ENCODE results near the gene EHMT1.

Gene EHMT1

DNA sequence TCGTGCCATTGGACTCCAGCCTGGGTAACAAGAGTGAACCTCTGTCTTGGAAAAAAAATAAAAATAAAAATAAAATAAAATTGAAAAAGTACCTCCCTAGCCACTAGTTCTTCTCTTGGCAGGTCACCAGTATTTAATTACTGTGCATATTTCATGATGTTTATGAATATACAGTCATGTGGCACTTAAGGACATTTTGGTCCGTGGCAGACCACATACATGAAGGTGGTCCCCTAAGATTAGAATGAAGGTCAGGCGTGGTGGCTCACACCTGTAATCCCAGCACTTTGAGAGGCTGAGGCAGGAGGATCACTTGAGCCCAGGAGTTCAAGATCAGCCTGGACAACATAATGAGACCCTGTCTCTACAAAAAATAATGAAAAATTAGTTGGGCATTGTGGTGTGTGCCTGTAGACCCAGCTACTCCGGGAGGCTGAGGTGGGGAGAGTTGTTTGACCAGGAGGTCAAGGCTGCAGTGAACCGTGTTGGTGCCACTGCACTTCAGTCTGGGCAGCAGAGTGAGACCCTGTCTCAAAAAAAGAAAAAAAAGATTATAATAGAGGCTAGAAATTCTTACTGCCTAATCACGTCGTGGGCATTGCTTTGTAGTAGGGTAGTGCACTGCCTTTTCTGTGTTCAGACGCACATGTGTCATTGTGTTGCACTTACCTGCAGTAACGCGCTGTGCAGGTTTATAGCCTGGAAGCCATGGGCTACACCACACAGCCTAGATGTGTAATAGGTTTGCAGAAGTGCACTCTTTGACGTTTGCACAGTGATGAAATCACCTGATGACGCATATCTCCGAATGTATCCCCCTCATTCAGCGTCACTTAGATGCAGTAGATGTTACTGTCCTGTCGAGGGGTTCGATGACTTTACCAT is 12.8 kb downstream of the EHMT1 start:
- TF ChIP-seq, protein P1, sequence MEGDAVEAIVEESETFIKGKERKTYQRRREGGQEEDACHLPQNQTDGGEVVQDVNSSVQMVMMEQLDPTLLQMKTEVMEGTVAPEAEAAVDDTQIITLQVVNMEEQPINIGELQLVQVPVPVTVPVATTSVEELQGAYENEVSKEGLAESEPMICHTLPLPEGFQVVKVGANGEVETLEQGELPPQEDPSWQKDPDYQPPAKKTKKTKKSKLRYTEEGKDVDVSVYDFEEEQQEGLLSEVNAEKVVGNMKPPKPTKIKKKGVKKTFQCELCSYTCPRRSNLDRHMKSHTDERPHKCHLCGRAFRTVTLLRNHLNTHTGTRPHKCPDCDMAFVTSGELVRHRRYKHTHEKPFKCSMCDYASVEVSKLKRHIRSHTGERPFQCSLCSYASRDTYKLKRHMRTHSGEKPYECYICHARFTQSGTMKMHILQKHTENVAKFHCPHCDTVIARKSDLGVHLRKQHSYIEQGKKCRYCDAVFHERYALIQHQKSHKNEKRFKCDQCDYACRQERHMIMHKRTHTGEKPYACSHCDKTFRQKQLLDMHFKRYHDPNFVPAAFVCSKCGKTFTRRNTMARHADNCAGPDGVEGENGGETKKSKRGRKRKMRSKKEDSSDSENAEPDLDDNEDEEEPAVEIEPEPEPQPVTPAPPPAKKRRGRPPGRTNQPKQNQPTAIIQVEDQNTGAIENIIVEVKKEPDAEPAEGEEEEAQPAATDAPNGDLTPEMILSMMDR (IDR thresholded peaks at IDR 0.05): no peak
- peaks cover 47% of the 10 kb centered on the region for H3K4me1 Mint-ChIP-seq
- no peak for DNase-seq
- H3K9me3 Mint-ChIP-seq: peaks cover 6% of the 10 kb centered on the region
- H3K27ac Mint-ChIP-seq: peak overlapping the region; percentile 95
- no peaks in the 10 kb centered on the region for H3K27me3 Mint-ChIP-seq (ENCODE audit: low read depth, poor library complexity)
- no peak overlapping the region for H3K4me3 Mint-ChIP-seq
- H3K36me3 Mint-ChIP-seq (ENCODE audit: low read depth): peaks cover 49% of the 10 kb centered on the region

DNA sequence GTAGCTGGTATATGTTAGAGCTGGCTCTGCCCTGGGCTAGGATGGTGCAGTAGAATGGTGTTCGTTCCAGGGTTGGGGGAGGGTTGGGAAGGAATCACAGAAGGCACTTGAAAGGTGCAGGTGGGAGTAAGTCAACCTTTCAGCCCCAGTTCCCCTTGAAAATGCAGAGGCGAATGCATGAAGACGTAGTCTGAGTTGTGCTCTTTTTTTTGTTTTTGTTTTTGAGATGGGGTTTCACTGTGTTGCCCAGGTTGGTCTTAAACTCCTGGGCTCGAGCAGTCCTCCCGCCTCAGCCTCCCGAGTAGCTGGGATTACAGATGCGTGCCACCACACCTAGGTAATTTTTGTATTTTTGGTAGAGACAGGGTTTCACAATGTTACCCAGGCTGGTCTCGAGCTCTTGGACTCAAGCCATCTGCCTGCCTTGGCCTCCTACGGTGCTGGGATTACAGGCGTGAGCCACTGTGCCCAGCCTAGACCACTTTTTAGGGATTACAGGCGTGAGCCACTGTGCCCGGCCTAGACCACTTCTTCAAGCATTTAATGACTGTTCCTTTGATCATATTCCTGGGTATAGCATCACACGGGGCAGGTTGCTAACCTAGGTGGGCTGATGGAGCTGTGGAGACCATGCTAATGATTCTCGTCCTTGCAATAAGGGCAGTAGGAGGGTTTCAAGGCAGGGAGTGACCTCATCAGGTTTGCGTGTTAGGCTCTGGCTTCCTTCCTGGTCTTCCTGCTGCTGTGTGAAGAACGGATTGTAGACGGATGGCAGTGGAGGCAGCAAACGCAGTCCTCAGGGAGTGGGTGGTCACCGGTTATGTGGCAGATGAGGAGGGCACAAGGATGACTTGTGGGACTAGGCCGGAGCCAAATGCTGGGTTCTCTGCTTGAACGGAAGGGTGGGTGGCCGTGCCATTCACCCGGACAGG is 13.7 kb downstream of the EHMT1 start:
- H3K27me3 Mint-ChIP-seq (ENCODE audit: low read depth, poor library complexity): no peaks in the 10 kb centered on the region
- peaks cover 46% of the 10 kb centered on the region for H3K4me1 Mint-ChIP-seq
- H3K9me3 Mint-ChIP-seq: peaks cover 8% of the 10 kb centered on the region
- TF ChIP-seq, protein P1 (IDR thresholded peaks at IDR 0.05): no peak
- no peak for DNase-seq
- H3K36me3 Mint-ChIP-seq (ENCODE audit: low read depth): peaks cover 51% of the 10 kb centered on the region
- no peak overlapping the region for H3K4me3 Mint-ChIP-seq
- H3K27ac Mint-ChIP-seq: peak overlapping the region; percentile 95

DNA sequence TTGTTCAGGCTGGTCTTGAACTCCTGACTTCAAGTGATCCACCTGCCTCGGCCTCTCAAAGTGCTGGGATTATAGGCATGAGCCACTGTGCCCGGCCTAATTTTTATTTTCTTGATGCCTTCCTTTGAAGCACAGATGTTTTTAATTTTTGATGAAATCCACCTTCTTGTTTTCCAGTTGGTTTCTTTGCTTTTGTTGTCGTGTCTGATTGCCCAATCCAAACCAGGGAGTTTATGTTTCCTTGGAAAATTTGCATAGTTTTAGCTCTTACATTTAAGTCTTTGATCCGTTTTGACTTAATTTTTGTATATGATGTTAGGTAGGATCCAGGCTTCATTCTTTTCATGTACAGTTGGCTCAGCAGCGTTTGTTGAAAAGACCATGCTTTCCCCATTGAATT is 15.2 kb downstream of the EHMT1 start:
- peaks cover 53% of the 10 kb centered on the region for H3K36me3 Mint-ChIP-seq (ENCODE audit: low read depth)
- no peaks in the 10 kb centered on the region for H3K27me3 Mint-ChIP-seq (ENCODE audit: low read depth, poor library complexity)
- peaks cover 35% of the 10 kb centered on the region for H3K4me1 Mint-ChIP-seq
- no peak overlapping the region for H3K4me3 Mint-ChIP-seq
- H3K9me3 Mint-ChIP-seq: peaks cover 16% of the 10 kb centered on the region
- H3K27ac Mint-ChIP-seq: peak overlapping the region; percentile 27
- no peak for DNase-seq
- TF ChIP-seq, protein P1 (IDR thresholded peaks at IDR 0.05): no peak

DNA sequence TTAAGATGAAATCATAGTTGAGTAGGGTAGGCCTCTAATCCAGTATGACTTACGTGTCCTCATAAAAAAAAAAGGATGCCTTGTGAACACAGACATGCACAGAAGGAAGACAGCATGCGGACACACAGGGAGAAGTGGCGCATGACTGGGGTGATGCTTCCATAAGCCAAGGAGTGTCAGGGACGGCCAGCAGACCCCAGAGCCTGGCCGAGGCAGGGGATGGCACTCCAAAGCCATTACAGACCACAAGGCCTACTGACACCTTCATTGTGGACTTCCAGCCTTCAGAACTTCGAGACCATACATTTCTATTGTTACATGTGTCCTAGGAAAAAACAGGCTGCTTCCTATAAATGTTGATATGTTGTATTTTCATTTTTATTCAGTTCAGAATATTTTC is 19.9 kb downstream of the EHMT1 start:
- TF ChIP-seq, protein P1 (IDR thresholded peaks at IDR 0.05): no peak
- Mint-ChIP-seq H3K27me3 (ENCODE audit: low read depth, poor library complexity) (no peaks in the 10 kb centered on the region), H3K4me3 (no peak overlapping the region), H3K9me3 (peaks cover 16% of the 10 kb centered on the region), H3K4me1 (peaks cover under 1% of the 10 kb centered on the region), H3K36me3 (ENCODE audit: low read depth) (peaks cover 77% of the 10 kb centered on the region), H3K27ac (no peak overlapping the region)
- DNase-seq: no peak

DNA sequence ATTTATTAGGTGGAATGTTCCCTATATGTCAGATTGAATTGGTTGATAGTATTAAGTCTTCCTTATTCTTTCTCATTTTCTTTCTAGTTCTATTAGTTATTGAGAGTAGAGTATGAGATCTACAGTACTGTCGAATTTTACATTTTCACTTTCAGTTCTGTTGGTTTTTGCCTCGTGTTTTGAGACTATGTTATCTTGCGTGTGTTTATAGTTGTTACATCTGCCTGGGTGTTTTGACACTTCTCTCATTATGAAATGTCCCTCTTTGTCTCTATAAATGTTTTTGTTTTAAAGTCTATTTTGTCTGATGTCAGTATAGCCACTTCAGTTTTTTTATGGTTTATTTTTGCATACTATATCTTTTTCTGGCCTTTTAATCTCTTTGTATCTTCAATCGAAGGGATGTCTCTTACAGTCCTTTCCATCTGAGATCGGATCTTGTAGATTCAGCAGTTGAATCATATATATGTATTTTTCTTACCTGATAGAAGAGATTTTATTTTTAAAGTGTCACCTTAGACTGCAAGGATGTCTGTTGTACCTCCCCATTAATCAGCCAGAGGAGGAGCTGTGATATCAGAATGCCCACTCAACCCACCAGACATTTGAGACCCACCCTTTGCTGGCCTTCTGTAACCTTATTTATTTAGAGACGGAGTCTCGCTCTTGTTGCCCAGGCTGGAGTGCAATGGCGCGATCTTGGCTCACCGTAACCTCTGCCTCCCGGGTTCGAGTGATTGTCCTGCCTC is 20.7 kb downstream of the EHMT1 start:
- TF ChIP-seq, protein P1 (IDR thresholded peaks at IDR 0.05): no peak
- DNase-seq: no peak
- no peak overlapping the region for H3K4me3 Mint-ChIP-seq
- H3K27me3 Mint-ChIP-seq (ENCODE audit: low read depth, poor library complexity): no peaks in the 10 kb centered on the region
- no peaks in the 10 kb centered on the region for H3K4me1 Mint-ChIP-seq
- peaks cover 16% of the 10 kb centered on the region for H3K9me3 Mint-ChIP-seq
- peaks cover 74% of the 10 kb centered on the region for H3K36me3 Mint-ChIP-seq (ENCODE audit: low read depth)
- H3K27ac Mint-ChIP-seq: no peak overlapping the region

Measured in nephron progenitor cell (in vitro differentiated cells).